Breast epithelium (tissue), 3 donors: ENCODE measurements around the gene MPI.

Experiments
- POLR2A ChIP-seq: fragments of 450-650 bp; IDR thresholded peaks from one replicate; pipeline ENCODE4 v1.6.1; 2016; ENCODE audit warnings: antibody characterized with exemption, mild to moderate bottlenecking, moderate library complexity
- POLR2AphosphoS5 ChIP-seq, 3 donors: sonication (generic); formaldehyde crosslinking; IDR thresholded peaks; one replicate each; pipeline ENCODE4 v1.6.1; 2017; ENCODE audit warnings: antibody characterized with exemption in 3 of 3
- TF ChIP-seq, protein P1 (sequence below), 3 donors: fragments of 450-650 bp; IDR thresholded peaks; one replicate each; pipeline ENCODE4 v1.5.1; 2016 to 2017; ENCODE audit warnings: antibody characterized with exemption in 3 of 3, mild to moderate bottlenecking in 3 of 3, moderate library complexity in 3 of 3

DNA sequence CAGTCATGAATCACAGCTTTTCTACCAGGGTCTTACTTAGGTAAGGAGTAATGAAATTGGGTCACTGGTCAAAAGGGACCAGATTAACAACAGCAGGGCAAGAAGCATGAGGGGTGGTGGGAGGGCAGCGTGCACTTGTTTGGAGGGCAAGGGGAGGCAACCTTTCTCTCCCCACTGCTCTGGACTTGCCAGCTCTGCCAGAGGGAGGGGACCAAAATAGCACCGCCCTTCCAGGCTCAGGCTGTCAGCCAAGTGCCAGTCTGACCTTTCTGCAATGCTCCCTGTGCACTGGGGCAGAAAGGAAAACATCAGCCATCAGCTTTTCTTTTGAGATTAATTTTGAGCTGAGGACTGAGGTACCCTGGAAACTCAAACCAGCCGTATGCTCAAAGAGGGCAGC is 42.4 kb upstream of the MPI start:
- TF ChIP-seq, protein P1, sequence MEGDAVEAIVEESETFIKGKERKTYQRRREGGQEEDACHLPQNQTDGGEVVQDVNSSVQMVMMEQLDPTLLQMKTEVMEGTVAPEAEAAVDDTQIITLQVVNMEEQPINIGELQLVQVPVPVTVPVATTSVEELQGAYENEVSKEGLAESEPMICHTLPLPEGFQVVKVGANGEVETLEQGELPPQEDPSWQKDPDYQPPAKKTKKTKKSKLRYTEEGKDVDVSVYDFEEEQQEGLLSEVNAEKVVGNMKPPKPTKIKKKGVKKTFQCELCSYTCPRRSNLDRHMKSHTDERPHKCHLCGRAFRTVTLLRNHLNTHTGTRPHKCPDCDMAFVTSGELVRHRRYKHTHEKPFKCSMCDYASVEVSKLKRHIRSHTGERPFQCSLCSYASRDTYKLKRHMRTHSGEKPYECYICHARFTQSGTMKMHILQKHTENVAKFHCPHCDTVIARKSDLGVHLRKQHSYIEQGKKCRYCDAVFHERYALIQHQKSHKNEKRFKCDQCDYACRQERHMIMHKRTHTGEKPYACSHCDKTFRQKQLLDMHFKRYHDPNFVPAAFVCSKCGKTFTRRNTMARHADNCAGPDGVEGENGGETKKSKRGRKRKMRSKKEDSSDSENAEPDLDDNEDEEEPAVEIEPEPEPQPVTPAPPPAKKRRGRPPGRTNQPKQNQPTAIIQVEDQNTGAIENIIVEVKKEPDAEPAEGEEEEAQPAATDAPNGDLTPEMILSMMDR (IDR thresholded peaks at IDR 0.05): no peak
- TF ChIP-seq POLR2AphosphoS5 (IDR thresholded peaks at IDR 0.05) (no peak), POLR2A (no peak)
